Middle frontal gyrus (tissue), 1 donor: ENCODE measurements around the gene DNAH11.

Source experiments
- DNase-seq: peaks from one replicate; pipeline ENCODE4 v3.0.0-alpha.2; 2015; ENCODE audit warnings: low spot score; ENCODE audit errors: extremely low spot score

DNAH11 gene

GRCh38 chr7:21884496-21884895 lies 341.7 kb downstream of the DNAH11 start:
- no peak for DNase-seq

GRCh38 chr7:21886396-21886795 lies 343.6 kb downstream of the DNAH11 start:
- DNase-seq, result no peak

GRCh38 chr7:21887353-21887752 lies 344.5 kb downstream of the DNAH11 start:
- DNase-seq, result no peak

GRCh38 chr7:21887779-21888178 lies 344.9 kb downstream of the DNAH11 start:
- no peak for DNase-seq

GRCh38 chr7:21891291-21891690 lies 348.5 kb downstream of the DNAH11 start:
- DNase-seq, result no peak

GRCh38 chr7:21893401-21893800 lies 350.6 kb downstream of the DNAH11 start:
- no peak for DNase-seq

- DNase-seq, result no peak
Observed at GRCh38 chr7:21898265-21898930, 355.6 kb downstream of the DNAH11 start.

- no peak for DNase-seq
Observed at GRCh38 chr7:21902240-21902639, 359.4 kb downstream of the DNAH11 start.

- no peak for DNase-seq
Observed at GRCh38 chr7:21903020-21903786, 360.4 kb downstream of the DNAH11 start.

- no peak for DNase-seq
Observed at GRCh38 chr7:21908746-21909145, 365.9 kb downstream of the DNAH11 start.

- no peak for DNase-seq
Observed at GRCh38 chr7:21910253-21910652, 367.4 kb downstream of the DNAH11 start.

GRCh38 chr7:21911341-21911875 lies 368.6 kb downstream of the DNAH11 start:
- no peak for DNase-seq

- peak; percentile 20 for DNase-seq
Observed at GRCh38 chr7:21912305-21912704, 369.5 kb downstream of the DNAH11 start.

GRCh38 chr7:21912931-21913780 lies 370.3 kb downstream of the DNAH11 start:
- no peak for DNase-seq

GRCh38 chr7:21914671-21915070 lies 371.8 kb downstream of the DNAH11 start:
- no peak for DNase-seq

- no peak for DNase-seq
Observed at GRCh38 chr7:21915140-21915539, 372.3 kb downstream of the DNAH11 start.

- DNase-seq, result no peak
Observed at GRCh38 chr7:21916176-21916575, 373.3 kb downstream of the DNAH11 start.

- no peak for DNase-seq
Observed at GRCh38 chr7:21916629-21917028, 373.8 kb downstream of the DNAH11 start.

- no peak for DNase-seq
Observed at GRCh38 chr7:21918216-21918615, 375.4 kb downstream of the DNAH11 start.

GRCh38 chr7:21920936-21921335 lies 378.1 kb downstream of the DNAH11 start:
- DNase-seq, result no peak

- no peak for DNase-seq
Observed at GRCh38 chr7:21922605-21923004, 379.8 kb downstream of the DNAH11 start.

- no peak for DNase-seq
Observed at GRCh38 chr7:21923658-21924057, 380.8 kb downstream of the DNAH11 start.
